Lower lobe of right lung (tissue), 2 donors: ENCODE results near the gene EXPH5. TPM values are rescaled to one million over a fixed set of nuclear protein-coding genes. Genes with fewer than 3 reads are reported as not detected.
"Not testable (repeated sequence)": the region's sequence is repeated elsewhere in the genome, so short reads cannot be mapped to it uniquely, and the experiment has no call there.

Experiments used
- ATAC-seq, 2 donors: fragments of 200-7000 bp; cut with Tn5 transposase; one replicate each; pipeline ENCODE4 v1.9.1; 2020 to 2022; ENCODE audit warnings: mild to moderate bottlenecking in 2 of 2, moderate library complexity in 2 of 2
- DNase-seq: peaks from one replicate; pipeline ENCODE4 v3.0.0-alpha.2; 2020
- H3K27ac ChIP-seq: fragments of 200-600 bp; one replicate; pipeline ENCODE4 v1.8.0; 2022
- H3K27me3 ChIP-seq: fragments of 200-600 bp; one replicate; pipeline ENCODE4 v1.8.0; 2022; ENCODE audit warnings: low read depth
- H3K36me3 ChIP-seq: fragments of 200-600 bp; one replicate; pipeline ENCODE4 v1.8.0; 2022; ENCODE audit warnings: mild to moderate bottlenecking
- H3K4me1 ChIP-seq: fragments of 200-600 bp; one replicate; pipeline ENCODE4 v1.8.0; 2022
- H3K4me3 ChIP-seq: fragments of 200-600 bp; one replicate; pipeline ENCODE4 v1.8.0; 2022; ENCODE audit warnings: mild to moderate bottlenecking
- H3K9me3 ChIP-seq: fragments of 200-600 bp; one replicate; pipeline ENCODE4 v1.8.0; 2022
- intact Hi-C: fragments of 100-400 bp; cut with DNase I; formaldehyde crosslinking; loops from one replicate; pipeline ENCODE4 v1.11.0; 2022
- long read RNA-seq: library from polyadenylated mRNA; unstranded; transcript quantifications from one replicate; pipeline ENCODE4 v2.0.0, GENCODE V29; 2021
- total RNA-seq: library from RNA; stranded (reverse); fragmentation: NEBNext Ultra II Directional; extraction: Animal tissue kit (Norgen Biotek cat#: 25700); gene quantifications from one replicate; pipeline ENCODE4 v1.2.1, GENCODE V29; 2021
- TF ChIP-seq, protein P1 (sequence below): fragments of 200-600 bp; IDR thresholded peaks from one replicate; pipeline ENCODE4 v1.8.0; 2022; ENCODE audit warnings: antibody characterized with exemption, mild to moderate bottlenecking
- donor health status: DM: no; HTN: yes; CAD: no; lungs with severe emphysema.

Gene EXPH5, protein sequence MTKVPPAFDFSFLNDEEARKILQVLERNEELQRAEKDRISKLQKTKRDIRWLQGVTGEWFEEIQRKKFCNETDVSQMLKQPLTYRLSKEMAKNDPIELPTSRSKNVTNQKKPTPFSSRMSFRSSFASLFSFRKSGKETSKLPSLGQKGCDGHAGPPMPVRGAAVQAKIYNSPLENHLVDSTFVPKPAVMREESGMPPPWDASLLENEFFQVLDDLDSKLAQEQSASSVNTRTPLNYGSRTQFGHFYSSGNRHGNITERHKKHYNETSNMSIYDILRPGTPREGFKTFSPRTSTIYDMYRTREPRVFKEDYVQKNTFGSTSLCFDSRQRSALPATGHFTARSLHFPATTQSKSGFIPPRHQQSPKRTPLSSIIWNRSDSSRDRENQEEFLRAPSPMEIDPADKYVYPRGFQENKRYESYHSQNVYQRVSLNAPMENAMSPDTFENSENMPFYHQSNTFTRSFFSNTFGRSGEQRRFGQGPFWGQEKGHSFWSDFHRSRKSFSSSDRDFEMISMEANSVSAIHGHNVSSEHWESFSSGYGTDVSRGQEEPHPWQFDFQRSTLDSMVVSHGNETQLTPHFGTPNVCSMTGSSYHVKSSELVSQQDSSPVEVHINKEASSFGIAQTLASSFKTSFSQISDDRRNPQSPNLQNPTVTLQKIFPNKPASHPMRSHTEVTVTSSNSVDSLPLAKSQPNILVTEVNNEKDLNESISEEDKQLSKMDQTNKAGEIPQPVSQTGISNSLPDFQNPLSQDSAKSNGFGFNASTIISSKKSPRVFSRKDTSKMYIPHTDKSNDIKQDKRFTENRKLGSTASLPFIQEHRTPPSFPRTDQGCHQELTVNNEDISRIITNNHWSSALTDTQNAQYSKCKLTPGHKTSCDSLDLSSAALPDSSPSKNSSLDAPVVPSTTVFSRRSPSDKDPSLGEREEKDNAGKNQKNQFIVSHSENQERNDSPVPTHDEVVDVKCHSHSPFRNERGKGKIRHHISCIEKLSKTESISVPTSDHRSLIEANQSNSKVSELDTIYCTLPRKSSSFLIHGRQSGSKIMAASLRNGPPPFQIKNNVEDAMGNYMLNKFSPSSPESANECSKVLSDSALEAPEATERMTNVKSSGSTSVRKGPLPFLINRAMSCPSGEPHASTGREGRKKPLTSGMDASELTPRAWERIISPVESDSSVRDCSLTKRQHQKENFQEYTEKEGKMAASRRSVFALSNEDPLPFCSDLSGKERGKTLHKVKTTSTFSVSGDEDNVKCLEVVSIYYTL (N-terminal part only)
- total RNA-seq, result 34.9 TPM
- long read RNA-seq, full-length matches to known transcripts, result 4 of 26 reads
- long read RNA-seq, partial matches to known transcripts, result 1 of 26 reads
- long read RNA-seq, other reads (novel, unspliced or antisense), result 21 of 26 reads

DNA sequence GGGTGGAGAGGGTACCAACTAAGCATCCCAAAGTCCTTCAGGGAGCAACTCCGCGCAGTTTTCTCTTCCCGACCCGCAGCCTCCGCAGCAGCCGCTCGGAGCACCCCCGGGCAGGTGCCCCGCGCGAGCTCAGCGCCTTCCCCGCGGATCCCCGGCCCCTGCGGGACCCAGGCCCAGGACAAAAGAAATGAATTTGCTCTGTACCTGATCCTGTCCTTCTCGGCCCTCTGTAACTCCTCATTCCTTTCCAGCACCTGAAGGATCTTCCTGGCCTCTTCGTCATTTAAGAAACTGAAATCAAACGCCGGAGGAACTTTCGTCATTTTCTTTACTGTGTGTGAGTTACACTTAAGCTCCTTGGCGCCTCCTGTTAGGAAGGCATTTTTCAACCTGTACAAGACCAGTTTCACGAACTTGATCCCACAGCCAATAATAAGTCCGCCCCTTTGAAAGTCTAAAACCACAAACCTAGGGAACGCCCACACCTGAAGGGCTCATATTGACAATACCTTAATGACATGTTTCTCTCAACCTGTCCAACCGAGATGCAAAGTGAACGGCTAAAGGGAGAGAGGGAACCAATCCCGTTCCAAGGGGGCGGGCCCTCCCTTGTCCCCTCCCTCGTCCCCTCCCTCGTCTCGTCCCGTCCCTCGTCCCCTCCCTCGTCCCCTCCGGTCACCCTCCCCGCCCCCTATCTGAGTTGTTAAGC lies at the start of gene EXPH5:
TSS of gene EXPH5 (minus strand) at position 555 of the 709 bp plus-strand sequence. CDS start at position 323, 232 bp downstream.
- H3K27ac ChIP-seq, result peak within 1 kb of the TSS; percentile 84
- no peaks in the 10 kb centered on the region for H3K27me3 ChIP-seq
- intact Hi-C loops, result no loop called here
- H3K4me3 ChIP-seq, result peak within 1 kb of the TSS; percentile 72
- H3K9me3 ChIP-seq, result no peaks in the 10 kb centered on the region
- peak; percentile 96 to 98 for ATAC-seq
- TF ChIP-seq, protein P1, sequence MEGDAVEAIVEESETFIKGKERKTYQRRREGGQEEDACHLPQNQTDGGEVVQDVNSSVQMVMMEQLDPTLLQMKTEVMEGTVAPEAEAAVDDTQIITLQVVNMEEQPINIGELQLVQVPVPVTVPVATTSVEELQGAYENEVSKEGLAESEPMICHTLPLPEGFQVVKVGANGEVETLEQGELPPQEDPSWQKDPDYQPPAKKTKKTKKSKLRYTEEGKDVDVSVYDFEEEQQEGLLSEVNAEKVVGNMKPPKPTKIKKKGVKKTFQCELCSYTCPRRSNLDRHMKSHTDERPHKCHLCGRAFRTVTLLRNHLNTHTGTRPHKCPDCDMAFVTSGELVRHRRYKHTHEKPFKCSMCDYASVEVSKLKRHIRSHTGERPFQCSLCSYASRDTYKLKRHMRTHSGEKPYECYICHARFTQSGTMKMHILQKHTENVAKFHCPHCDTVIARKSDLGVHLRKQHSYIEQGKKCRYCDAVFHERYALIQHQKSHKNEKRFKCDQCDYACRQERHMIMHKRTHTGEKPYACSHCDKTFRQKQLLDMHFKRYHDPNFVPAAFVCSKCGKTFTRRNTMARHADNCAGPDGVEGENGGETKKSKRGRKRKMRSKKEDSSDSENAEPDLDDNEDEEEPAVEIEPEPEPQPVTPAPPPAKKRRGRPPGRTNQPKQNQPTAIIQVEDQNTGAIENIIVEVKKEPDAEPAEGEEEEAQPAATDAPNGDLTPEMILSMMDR, result peak; percentile 2
- DNase-seq, result peak; percentile 94
- no peaks in the 10 kb centered on the region for H3K36me3 ChIP-seq
- H3K4me1 ChIP-seq, result peaks cover 23% of the 10 kb centered on the region

DNA sequence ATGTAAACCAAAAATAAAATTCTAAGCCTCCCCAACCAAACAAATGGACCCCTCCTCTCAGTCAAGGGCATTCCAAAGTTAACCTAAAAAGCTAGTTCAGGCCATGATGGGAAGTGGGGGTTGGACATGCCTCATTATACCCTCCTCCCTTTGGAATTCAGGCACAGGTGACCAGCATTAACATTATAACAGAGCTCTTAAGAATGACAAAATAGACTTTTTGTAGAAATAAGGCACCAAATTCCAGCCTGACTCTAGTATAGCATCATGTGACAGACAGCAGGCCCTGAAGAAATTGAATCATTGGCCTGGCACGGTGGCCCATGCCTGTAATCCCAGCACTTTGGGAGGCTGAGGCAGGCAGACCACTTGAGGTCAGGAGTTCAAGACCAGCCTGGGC lies 48.2 kb upstream of the EXPH5 start:
- ATAC-seq, H3K4me1 ChIP-seq, H3K36me3 ChIP-seq, H3K27ac ChIP-seq, H3K4me3 ChIP-seq, H3K9me3 ChIP-seq, H3K27me3 ChIP-seq, DNase-seq, intact Hi-C loops: not testable (repeated sequence)

DNA sequence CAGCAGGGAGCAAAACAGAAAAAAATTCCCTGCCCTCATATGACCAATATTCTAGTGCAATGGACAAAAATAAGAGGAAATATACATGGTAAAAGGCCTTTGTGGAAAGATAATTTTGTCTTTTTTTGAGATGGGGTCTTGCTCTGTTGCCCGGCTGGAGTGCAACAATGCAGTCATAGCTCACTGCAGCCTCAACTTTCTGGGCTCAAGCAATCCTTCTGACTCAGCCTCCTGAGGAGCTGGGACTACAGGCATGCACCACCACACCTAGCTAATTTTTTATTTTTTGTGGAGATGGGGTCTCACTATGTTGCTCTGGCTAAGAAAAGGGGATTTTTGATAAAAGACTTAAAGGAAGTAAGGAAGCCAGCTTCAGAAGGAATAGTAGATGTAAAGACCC lies 45.6 kb upstream of the EXPH5 start:
- Histone ChIP-seq H3K36me3 (no peaks in the 10 kb centered on the region), H3K27ac (no peak overlapping the region), H3K27me3 (no peaks in the 10 kb centered on the region), H3K4me3 (no peak overlapping the region), H3K4me1 (no peaks in the 10 kb centered on the region), H3K9me3 (no peaks in the 10 kb centered on the region)
- no peak for ATAC-seq
- no peak for DNase-seq
- intact Hi-C loops, result no loop called here
- TF ChIP-seq, protein P1, result no peak

DNA sequence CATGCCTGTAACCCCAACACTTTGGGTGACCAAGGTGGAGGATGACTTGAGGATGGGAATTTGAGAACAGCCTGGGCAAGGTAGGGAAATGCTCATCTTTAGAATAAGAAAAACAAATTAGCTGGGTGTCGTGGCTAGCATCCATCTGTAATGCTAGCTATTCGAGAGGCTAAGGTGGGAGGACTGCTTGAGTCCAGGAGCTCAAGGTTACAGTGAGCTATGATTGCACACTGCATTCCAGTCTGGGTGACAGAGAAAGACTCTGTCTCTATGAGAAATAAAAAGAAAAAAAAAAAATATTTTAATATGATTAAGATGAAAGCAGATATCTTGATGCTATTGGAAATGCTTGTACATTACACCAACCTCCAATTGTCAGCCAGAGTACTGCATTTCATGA lies 42.7 kb upstream of the EXPH5 start:
- intact Hi-C loops, result no loop called here
- Histone ChIP-seq H3K9me3 (no peaks in the 10 kb centered on the region), H3K4me1 (no peaks in the 10 kb centered on the region), H3K27me3 (no peaks in the 10 kb centered on the region), H3K4me3 (no peak overlapping the region), H3K36me3 (no peaks in the 10 kb centered on the region), H3K27ac (no peak overlapping the region)
- DNase-seq (no peak), ATAC-seq (no peak)
- TF ChIP-seq, protein P1, result no peak

DNA sequence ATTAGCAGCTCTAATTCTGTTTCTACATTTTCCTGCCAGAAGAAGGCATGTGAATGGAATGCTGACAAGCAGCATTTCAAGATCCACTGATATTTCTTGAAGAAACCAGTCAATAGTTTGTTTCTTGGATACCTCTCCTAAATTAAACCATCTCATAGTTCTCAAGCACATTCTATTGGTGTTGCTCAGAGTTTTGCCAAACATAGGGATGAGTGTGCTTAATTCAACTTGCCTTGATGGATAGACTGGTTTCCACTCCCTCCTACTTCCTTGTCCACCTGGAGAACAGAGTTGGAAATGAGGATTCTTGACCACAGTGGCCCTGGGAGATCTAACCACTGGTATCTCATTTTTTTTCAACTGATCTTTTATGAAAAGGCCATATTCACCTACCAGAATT lies 41.5 kb upstream of the EXPH5 start:
- DNase-seq, result no peak
- TF ChIP-seq, protein P1, result no peak
- intact Hi-C loops, result no loop called here
- Histone ChIP-seq H3K27me3 (no peaks in the 10 kb centered on the region), H3K4me1 (no peaks in the 10 kb centered on the region), H3K4me3 (no peak overlapping the region), H3K36me3 (no peaks in the 10 kb centered on the region), H3K27ac (no peak overlapping the region), H3K9me3 (no peaks in the 10 kb centered on the region)
- peak; percentile 47 to 87 for ATAC-seq
